ENCODE results near the gene NSMF. TPM values are rescaled to one million over a fixed set of nuclear protein-coding genes. Genes with fewer than 3 reads are reported as not detected.

The NSMF gene
- polyA plus RNA-seq, 1 of the 3 experiments (the other 2 are of a cell fraction), result 58.8 TPM

GRCh38 chr9:137464291-137464999 is 5.3 kb upstream of the NSMF start:
- TF ChIP-seq RCOR1 (IDR thresholded peaks at IDR 0.05; ENCODE audit: low read length) (no peak), POLR2AphosphoS5 (IDR thresholded peaks at IDR 0.05; ENCODE audit: low read depth, low read length) (no peak), TAF1 (IDR thresholded peaks at IDR 0.05; ENCODE audit: borderline replicate concordance, low read depth, low read length) (no peak), EP300 (IDR thresholded peaks at IDR 0.05; ENCODE audit: borderline replicate concordance in 1 of 2, low read depth in 1 of 2, low read length in 1 of 2) (no peak), YY1 (IDR thresholded peaks at IDR 0.05; ENCODE audit: low read depth) (no peak), EZH2phosphoT487 (IDR thresholded peaks at IDR 0.05; ENCODE audit: borderline replicate concordance, low read depth) (no peak), GABPA (IDR thresholded peaks at IDR 0.05; ENCODE audit: low read depth) (no peak)
- 89% methylated on average over 11 of the region's 28 CpGs for WGBS (ENCODE audit: low lambda C conversion rate)
- Histone ChIP-seq H2AFZ (ENCODE audit: low read depth) (no peak overlapping the region), H3F3A (replicated peaks; ENCODE audit: insufficient read depth) (no peaks in the 10 kb centered on the region), H3K9ac (no peak overlapping the region), H3K36me3 (replicated peaks in 1 of 2; ENCODE audit: control insufficient read depth in 1 of 2, insufficient read depth in 2 of 2, low read length in 1 of 2) (no peaks in the 10 kb centered on the region), H3K79me2 (ENCODE audit: insufficient read depth) (no peaks in the 10 kb centered on the region), H3K4me3 (ENCODE audit: low read depth in 2 of 2, low read length in 1 of 2) (no peak overlapping the region), H3K27ac (ENCODE audit: low read depth in 2 of 2, low read length in 1 of 2) (no peak overlapping the region), H3K27me3 (ENCODE audit: insufficient read depth) (no peaks in the 10 kb centered on the region), H3K9me3 (no peaks in the 10 kb centered on the region), H4K20me1 (ENCODE audit: insufficient read depth) (no peaks in the 10 kb centered on the region), H3K9me2 (no peaks in the 10 kb centered on the region), H3K4me1 (ENCODE audit: control insufficient read depth in 1 of 2, insufficient read depth in 2 of 2, low read depth in 1 of 2, low read length in 1 of 2) (peaks cover 3 to 4% of the 10 kb centered on the region in 2 experiments; a peak in 2 of 4 replicates), H3K4me2 (no peak overlapping the region)
- ChIA-PET POLR2A (no interaction called here), CTCF (interaction anchor here (1.4 kb wide), 1 partner anchor 42 kb away, joined by 3 read pairs; the partner anchor contains the start of gene EXD3)
- DNase-seq, result no peak

GRCh38 chr9:137463931-137464290 is 4.8 kb upstream of the NSMF start:
- H3K79me2 ChIP-seq (ENCODE audit: insufficient read depth), result no peaks in the 10 kb centered on the region
- ChIA-PET CTCF (interaction anchor here (1.4 kb wide), 1 partner anchor 41 kb away, joined by 3 read pairs; the partner anchor contains the start of gene EXD3), POLR2A (no interaction called here)
- no peaks in the 10 kb centered on the region for H3K36me3 ChIP-seq (replicated peaks in 1 of 2; ENCODE audit: control insufficient read depth in 1 of 2, insufficient read depth in 2 of 2, low read length in 1 of 2)
- H3K4me3 ChIP-seq (ENCODE audit: low read depth in 2 of 2, low read length in 1 of 2), result no peak overlapping the region
- peaks cover 4 to 5% of the 10 kb centered on the region in 2 experiments; a peak in 2 of 4 replicates for H3K4me1 ChIP-seq (ENCODE audit: control insufficient read depth in 1 of 2, insufficient read depth in 2 of 2, low read depth in 1 of 2, low read length in 1 of 2)
- no peaks in the 10 kb centered on the region for H3K9me3 ChIP-seq
- H2AFZ ChIP-seq (ENCODE audit: low read depth), result no peak overlapping the region
- no peaks in the 10 kb centered on the region for H4K20me1 ChIP-seq (ENCODE audit: insufficient read depth)
- no peaks in the 10 kb centered on the region for H3K9me2 ChIP-seq
- WGBS (ENCODE audit: low lambda C conversion rate), result 87% methylated on average over 16 of the region's 18 CpGs
- H3F3A ChIP-seq (replicated peaks; ENCODE audit: insufficient read depth), result no peaks in the 10 kb centered on the region
- H3K27me3 ChIP-seq (ENCODE audit: insufficient read depth), result no peaks in the 10 kb centered on the region
- H3K4me2 ChIP-seq, result no peak overlapping the region
- DNase-seq, result no peak
- H3K9ac ChIP-seq, result no peak overlapping the region
- TF ChIP-seq SIN3A (IDR thresholded peaks at IDR 0.05; ENCODE audit: borderline replicate concordance, low read depth, low read length), result no peak
- TF ChIP-seq NFIC (IDR thresholded peaks at IDR 0.05; ENCODE audit: borderline replicate concordance), result no peak
- TF ChIP-seq RXRA (IDR thresholded peaks at IDR 0.05; ENCODE audit: borderline replicate concordance, low read depth), result no peak
- no peak for TF ChIP-seq CHD2 (IDR thresholded peaks at IDR 0.05; ENCODE audit: low read length, partially characterized antibody)
- no peak for TF ChIP-seq GABPA (IDR thresholded peaks at IDR 0.05; ENCODE audit: low read depth)
- H3K27ac ChIP-seq (ENCODE audit: low read depth in 2 of 2, low read length in 1 of 2), result no peak overlapping the region
